GM19328 (cell line): Measurements from ENCODE around the gene LCMT1.
"Not testable (repeated sequence)": the region's sequence is repeated elsewhere in the genome, so short reads cannot be mapped to it uniquely, and the experiment has no call there.

Experiments
- ATAC-seq: cut with Tn5 transposase; IDR thresholded peaks from one replicate; pipeline ENCODE4 v1.9.1; 2021; ENCODE audit warnings: mild to moderate bottlenecking, moderate library complexity; ENCODE audit not compliant: unreplicated experiment

The LCMT1 gene

DNA sequence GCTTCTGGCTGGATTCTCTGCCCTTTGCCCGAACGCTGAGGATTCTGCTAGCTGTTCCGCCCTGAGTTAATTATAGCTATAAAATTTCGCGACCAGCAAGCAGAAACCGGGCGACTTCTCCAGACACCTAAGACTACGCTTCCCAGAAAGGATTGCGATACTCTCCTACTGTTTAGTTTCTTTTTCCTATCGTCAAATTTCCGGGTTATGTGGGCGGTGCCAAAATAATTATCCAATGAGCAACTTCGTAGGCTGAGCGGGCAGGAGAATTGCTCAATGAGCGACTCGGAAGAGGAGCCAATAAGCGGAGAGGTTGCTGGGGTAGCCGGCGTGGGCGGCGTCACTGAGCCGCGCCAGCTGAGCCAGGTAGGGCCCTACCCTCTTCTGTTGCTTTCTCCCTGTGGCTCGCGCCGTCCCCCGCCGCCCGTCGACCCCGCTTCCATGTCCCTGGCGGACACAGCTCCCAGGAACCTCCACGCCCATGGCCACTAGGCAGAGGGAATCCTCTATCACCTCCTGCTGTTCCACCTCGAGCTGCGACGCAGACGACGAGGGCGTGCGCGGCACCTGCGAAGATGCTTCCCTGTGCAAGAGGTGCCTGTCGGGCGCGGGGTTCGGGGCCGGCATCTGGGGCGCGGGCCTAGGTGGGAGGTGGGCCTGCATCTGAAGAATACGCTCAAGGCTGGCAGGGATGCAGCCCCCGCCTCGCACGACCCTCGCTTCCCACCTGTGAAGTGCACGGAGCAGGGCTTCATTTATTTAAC is at the start of gene LCMT1:
Gene LCMT1, plus strand, starts transcription at position 340 of the 764 bp plus-strand sequence. Its CDS starts 142 bp downstream, at position 482.
- peak; percentile 92 for ATAC-seq

DNA sequence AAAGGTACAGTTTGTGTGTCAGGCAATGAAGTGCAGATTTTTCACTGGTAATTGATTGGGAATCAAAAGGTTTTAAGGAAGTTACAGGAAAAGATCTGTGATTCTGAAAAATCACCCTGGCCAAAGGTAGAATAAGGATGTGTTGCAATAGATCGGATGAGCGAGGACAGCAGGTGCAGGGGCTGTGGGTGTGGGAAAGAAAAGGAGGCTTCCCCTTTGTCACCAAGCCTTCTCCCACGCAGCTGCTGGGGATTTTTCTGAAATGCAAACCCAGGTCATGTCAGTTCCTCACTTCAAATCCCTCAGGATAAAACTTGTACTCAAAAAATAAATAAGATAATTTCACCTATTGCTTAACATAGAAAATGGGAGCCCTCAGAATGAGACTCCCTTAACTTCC is 48.4 kb upstream of the LCMT1 start:
- no peak for ATAC-seq

GRCh38 chr16:25063865-25064264 is 47.7 kb upstream of the LCMT1 start:
- ATAC-seq: no peak

DNA sequence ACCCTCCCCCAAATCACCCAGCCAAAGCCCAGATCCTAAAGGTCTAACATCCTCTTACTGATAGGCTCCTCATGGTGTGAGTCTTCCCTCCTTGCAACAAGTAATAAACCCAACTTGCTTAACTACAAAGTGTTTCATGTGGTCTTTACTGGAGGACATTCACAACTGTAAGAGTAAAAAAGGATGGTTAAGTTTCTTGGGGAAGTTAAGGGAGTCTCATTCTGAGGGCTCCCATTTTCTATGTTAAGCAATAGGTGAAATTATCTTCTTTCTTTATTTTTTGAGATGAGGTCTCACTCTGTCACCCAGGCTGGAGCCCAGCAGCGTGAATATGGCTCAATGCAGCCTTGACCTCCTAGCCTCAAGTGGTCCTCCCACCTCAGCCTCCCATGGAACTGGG is 47.3 kb upstream of the LCMT1 start:
- not testable (repeated sequence) for ATAC-seq

DNA sequence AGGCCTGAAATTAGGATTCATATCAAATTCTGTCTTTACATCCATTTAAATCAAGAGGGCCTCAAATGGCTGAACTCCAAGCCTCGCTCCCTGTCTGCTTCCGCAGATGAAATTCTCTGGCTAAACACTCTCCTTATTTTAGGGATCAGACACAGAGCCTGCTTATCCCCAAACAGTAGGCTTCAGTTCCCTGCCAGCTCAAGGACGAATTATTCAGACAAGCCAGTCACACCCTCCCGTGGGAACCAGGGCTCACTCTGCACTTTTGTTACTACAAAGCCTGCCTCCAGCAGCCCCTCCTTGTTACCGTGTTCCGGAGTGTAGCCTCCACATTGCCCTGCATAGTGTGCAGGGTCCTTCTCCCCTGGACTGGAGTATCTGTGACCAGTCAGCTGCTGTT is 46.6 kb upstream of the LCMT1 start:
- ATAC-seq: no peak

GRCh38 chr16:25065899-25066298 is 45.6 kb upstream of the LCMT1 start:
- no peak for ATAC-seq

DNA sequence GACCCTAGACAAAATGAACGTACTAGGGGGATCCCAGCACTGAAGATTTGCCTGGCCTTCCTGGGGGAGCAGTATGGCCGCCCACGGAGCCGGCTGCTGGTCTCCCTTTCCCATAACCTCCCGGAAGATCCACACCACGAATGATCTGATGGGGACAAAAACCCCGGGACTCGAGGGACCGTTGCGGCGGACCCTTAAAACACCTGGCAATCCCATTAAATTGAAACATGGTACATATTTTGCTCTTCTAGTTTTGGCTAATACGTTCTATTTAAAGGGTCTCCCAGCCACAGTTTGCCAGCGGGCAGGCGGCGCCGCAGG is 45.2 kb upstream of the LCMT1 start:
- ATAC-seq: peak; percentile 2

DNA sequence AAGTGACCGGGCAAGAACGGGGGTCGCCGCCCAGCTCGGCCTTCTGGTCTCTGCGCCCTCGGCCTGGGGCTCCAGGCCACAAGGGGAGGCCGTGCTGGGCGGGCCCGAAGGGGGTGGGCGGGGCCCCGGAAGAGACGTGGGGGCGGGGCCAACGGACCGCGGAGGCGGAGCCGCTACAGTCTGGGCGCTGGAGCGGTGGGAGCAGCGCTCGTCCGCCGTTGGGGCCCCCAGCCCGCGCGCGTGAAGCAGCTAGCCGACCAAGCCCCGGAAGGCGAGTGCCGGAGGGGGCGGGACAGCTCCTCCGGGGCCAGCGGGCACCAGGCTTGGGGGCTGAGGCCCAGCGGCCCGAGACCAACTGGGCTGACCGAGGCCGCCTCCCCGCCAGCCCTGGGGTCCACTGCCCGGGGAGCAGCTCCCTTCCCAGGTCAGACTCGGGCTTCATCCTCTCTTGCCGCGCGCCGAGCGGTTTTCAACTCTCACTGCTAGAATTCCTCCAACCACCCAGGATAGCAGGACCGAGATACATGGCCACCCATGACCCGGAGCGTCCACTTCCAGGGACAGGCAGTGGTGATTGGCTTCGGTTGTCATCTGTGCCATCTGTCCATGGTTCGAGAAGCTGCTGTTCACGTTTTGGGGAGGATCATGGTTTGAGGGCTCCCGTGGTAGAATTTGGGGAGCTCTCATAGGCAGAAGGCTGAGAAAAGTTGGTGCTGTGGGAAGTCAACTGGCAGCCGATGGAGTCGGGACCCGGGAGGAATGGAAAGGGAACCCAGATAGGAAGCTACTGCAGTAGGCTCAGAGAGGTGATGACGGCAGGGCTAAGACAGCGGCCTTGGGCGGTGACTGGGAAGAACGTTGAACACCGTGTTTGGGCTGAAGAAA is 44.6 kb upstream of the LCMT1 start:
- peak; percentile 89 for ATAC-seq

DNA sequence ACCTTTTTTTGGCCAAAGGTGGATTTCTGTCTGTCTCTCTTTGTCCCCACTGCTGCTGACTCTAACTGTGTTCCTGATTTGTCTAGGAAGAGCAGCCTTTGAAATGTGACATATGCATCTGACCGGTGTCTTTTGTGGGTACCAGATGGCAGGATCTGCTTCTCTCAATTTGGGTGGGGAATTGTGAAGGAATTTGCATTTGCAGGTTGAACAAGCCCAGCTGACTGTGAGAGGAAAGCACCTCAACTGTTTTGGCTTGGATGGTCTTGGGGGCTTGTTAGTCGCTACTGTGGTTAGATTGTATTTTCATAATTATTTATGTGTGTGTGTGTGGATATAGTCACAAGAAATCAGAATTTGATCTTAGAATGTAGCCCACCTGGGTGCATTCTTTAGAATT is 37.7 kb upstream of the LCMT1 start:
- ATAC-seq: no peak

DNA sequence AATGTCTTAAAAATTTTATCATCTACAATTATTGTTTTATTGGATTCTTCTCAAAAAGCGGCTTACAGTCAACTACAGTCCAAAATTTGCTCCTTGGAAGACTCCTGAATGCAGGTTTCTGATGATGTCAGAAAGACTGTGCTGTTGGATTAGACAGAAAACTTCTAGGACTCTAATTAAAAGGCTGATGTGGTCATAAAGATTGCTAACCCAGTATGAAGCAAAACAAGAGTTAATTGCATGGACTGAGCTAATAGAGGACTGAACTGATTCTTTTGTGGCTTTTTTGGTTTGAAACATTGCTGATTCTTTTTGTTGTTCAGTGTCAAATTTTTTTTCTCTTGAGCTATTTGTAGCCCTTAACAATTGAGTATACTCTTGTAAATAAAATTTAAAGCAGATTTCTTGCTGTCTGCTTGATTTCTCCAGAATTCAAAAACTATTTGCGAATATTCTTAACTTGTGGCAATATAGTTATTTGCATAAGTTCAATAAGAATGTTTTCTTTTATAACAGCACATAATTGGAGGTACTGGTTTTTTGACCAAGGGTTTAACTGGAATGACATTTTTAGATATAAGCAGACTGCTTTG is 33.1 kb upstream of the LCMT1 start:
- ATAC-seq: no peak

DNA sequence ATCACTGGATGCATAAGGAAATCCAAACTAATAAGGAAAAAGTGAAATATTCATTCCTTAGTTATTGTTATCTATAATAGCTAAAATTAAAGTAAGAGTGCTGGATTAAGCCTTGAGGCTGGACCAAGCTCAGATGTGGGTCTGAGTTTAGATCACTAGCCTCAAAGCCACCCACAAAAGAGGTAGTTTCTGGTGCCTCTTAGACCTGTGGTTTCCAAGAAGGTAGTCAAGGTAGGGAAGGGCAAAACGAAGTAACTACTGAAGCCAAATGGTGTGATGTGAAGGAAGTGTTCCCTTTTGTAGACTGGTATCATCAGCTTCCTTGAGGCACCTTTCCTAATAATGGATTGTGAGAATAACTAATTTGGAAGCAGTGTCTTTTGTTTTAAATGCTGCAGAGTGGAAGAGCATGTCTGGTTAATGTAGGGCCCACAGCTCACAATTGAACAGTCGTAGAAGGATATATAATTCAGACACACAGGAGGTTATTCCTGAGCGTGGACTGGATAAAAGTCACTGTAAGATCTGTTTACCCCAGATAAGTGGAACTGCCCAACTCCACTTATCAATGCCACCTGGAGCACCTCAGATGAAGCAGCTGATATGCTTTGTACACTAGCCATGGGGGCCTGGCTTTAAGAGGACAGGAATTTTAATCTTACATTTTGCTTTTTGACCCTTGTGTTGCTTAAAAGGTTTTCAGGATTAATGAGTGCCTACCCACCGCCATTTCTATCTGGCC is 31.7 kb upstream of the LCMT1 start:
- no peak for ATAC-seq

DNA sequence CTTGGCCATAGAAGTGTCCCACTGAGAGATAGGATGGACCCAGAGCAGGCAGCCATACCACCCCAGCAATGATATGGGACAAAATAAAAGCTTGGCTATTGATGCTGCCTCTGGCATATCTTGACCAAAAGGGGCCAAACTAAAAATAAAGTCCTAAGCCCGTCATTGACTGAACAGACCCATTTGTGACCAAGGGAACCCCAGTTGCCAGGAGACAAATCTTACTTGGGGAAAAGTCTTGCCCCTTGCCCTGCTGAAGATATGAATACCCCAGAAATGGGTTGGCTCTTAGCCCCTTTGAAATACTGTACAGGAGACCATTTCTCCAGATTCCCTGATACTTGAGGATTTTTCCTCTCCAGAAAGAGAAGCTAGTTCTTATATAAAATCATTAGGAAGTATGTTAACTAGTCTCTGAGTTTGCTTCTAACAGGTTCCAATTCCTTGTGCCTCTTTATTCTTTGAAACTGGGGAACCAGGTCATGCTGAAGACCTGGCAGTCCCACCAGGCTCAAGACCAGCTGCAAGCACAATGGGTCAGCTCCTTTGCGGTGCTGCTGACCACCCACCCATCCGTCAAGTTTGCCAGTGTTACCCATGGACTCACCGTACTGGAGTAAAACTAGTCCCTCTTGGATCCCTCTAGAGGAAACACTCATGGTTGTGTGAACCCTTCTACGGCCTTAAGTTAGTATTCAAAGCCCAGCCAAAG is 31.0 kb upstream of the LCMT1 start:
- ATAC-seq: no peak

DNA sequence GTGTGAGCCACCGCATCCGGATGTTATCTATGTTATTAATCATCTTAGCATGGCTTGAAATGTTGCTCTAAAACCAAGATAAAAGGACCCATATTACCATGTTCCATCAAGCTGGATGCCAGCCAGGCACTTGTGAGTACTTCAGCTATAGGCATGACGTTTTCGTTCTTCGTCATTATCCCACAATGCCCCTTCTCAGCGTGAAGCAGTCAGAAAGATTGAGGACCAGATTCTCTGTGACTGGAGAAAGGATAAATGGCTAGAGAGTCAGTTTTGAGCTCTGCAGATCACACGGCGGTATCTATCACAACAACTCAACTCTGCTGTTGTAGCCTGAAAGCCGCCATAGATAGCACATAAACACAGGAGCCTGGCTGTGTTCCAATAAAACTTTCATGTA is 29.8 kb upstream of the LCMT1 start:
- no peak for ATAC-seq

- ATAC-seq: no peak
Measured at GRCh38 chr16:25083065-25083464, 28.5 kb upstream of the LCMT1 start.

- ATAC-seq: no peak
Measured at GRCh38 chr16:25083701-25084100, 27.8 kb upstream of the LCMT1 start.

DNA sequence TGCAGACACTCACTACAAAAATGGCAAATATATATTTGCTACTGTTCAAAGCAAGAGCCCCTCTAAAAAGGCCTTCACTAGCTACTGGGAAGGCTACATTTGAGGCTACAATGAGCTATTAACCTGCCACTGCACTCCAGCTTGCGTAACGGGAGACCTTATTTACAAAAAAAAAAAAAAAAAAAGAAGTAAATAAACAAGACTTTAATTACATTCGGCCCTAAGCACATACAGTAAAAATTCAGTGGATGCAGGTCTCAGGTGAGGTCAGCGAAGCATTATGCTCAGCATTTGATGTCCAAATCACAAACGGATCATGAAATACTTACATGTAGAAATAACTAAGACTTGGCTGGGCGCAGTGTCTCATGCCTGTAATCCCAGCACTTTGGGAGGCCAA is 26.7 kb upstream of the LCMT1 start:
- ATAC-seq: no peak

DNA sequence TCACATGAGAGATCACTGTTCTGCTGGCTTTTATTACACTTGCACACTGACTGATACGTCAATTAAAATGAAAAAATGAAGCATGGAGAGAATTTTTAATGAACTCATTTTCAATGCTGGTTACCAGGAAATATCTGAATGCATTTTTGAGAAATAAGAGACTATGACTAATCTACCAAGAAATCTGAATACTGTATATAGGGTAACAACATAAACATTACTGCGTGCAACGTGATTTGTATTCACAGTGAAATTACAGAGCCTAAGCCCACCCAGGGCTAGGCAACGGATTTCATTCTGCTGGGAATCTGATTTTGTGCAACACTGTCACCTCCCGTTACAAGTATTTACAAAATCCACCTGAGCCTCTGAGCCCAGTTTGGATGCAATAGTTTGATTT is 23.8 kb upstream of the LCMT1 start:
- ATAC-seq: no peak

DNA sequence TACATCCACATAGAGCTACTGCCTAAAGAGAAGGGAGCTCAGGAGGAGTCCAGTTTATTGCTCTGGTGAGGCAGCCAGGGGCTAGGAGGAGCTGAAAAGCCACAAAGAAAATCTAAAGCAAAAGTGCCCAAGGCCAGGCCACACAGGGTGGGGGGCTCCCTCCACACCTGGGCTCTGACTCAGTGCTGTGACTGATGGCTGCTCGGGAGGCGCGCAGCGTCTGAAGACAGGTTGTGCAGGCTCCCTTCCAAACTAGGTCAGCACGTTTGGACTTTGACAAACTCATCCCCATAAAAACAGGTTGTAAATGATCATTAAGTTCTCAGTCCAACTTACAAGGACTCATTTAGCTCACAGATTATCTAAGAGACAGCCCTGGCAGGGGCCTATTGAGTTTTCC is 22.2 kb upstream of the LCMT1 start:
- ATAC-seq: no peak

- no peak for ATAC-seq
Measured at GRCh38 chr16:25092441-25092840, 19.1 kb upstream of the LCMT1 start.

DNA sequence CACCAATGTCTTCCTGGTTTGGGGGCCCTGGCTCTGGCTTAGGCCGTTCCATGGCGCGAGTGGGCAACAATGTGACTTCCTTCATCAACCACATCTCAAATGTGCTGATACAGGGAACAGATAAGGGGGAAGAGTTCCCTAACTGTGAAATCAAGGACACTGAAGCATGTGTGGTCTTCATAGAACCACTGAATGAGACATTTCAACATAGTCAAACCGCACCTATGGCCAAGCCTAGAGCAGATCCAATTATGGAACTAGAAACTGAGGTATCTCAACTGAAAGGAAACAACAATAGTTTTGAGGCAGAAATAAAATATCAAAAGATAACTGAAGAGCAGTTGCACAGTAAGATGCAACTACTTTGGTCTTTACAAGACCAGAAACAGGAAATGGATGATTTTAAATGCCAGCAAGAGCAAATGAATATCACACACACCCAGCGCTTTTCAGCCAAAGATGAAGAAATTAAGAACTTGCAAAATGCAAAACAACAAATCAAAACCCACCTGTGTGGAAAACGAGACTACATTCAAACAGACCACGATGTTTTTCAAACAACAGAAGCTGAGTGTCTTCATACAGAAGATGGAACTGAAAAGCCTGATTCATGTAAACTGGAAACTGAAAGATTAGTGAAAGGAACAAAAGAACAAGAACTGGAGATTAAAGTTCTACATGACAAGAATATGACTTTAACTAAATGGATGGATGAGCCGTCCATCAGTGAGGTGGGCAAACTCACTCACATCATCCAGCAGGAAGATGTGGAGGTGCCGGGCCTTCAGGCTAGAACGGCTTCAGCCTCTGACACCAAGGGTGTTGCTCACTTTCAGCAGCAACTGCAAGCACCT is 18.1 kb upstream of the LCMT1 start:
- ATAC-seq: peak; percentile 42
